GM12892 (cell line): ENCODE data around the gene C22orf42.
"Not testable (repeated sequence)": the region's sequence is repeated elsewhere in the genome, so short reads cannot be mapped to it uniquely, and the experiment has no call there.

Experiments used
- DNase-seq: peaks from one replicate; pipeline ENCODE4 v3.0.0; 2011; ENCODE audit not compliant: insufficient read length
- FAIRE-seq: peaks from 2 replicates; lab custom pipeline; 2011; peaks lifted over from hg19 to GRCh38; lab: Jason Lieb, UNC
- POLR2A ChIP-seq: IDR thresholded peaks from 2 replicates; pipeline ENCODE4 v1.6.1; 2011; ENCODE audit warnings: low read depth, low read length, control low read depth
- POLR2AphosphoS5 ChIP-seq: IDR thresholded peaks from 2 replicates; pipeline ENCODE4 v1.6.1; 2011; ENCODE audit warnings: low read depth, low read length, control low read depth
- TAF1 ChIP-seq: IDR thresholded peaks from 2 replicates; pipeline ENCODE4 v1.6.1; 2011; ENCODE audit warnings: low read depth, mild to moderate bottlenecking, control low read depth, low read length, borderline replicate concordance

The C22orf42 gene

DNA sequence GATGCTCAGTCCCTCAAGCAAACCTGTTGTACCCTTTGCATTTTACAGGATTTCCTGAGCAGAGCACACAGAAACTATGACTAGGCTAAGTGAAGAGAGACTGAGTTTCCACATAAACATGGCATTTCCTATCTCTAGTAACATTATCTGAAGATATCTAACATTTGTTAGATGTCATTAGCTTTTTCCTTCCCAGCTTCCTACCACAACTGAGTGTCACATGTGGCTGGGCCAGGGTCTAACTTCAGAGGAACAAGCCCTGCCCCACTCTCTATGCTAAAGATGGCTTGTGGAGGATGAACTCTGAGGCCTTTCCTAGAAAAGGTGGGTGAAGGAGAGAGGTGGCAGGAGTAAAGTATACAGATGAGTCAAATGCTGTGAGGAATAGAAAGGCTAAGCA, 16.5 kb downstream of the C22orf42 start:
- TF ChIP-seq POLR2A (no peak), TAF1 (no peak), POLR2AphosphoS5 (no peak)
- DNase-seq (no peak), FAIRE-seq (no peak)

DNA sequence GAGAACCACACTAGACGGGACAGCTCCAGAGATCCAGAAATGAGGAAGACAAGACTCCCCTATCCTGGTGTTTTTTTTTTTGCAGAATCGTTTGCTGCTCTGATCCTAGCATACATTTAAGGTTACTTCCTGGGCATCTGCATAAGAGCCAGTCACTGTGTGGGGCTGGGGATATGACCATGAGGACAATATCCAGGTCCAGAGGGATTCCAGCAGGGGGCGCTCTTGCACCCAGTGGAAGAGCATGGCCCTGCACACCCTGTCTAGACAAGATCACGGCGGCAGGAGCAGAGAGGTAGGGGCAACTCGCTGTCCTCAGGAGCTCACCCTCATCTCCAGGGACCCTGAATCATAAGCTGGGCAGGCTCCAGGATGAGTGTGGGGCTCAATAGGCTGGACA, 18.4 kb downstream of the C22orf42 start:
- not testable (repeated sequence) for DNase-seq
- FAIRE-seq: peak; percentile 91

DNA sequence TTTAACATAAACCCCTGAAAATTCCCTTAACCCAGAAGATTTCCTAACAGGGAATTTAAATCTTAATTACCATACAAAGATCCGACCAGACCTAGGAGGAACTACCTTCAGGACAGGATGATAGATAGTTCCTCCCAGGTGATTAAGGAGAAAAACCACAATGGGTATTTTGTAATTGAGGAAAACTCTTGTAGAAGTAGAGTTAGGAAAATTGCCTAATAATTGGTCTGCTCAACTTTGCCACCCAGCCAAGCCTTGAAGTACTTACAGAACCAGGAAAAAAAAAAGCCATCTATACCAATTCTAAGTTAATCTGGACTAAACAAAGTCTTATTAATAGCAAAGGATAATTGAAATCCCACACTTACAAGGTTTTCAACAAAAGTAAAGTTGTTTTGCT, 20.5 kb downstream of the C22orf42 start:
- DNase-seq, FAIRE-seq: not testable (repeated sequence)

GRCh38 chr22:32137731-32138324, 21.3 kb downstream of the C22orf42 start:
- FAIRE-seq: peak; percentile 83
- not testable (repeated sequence) for DNase-seq

- not testable (repeated sequence) for FAIRE-seq, DNase-seq
These were observed 22.2 kb downstream of the C22orf42 start for GRCh38 chr22:32136881-32137280.

DNA sequence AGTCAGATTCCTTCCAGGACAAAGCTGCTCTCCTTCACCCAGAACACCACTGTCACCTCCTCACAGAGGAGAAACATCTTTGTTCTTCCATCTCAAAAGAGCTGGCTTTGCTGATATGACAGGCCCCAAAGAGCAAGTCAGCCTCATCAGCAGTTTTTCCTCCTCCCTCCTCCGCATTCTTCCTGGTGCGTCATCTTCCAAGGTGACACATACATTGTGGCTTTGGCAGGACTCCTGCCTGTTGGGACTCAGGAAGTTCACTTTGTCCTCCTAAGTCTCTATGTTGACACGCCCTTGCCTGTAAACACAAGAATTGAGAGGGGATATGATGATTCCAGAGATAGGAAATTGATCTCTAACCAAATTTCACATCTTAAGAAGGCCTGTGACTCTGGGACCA, 23.1 kb downstream of the C22orf42 start:
- FAIRE-seq, DNase-seq: not testable (repeated sequence)

- not testable (repeated sequence) for FAIRE-seq, DNase-seq
These were observed 24.3 kb downstream of the C22orf42 start for GRCh38 chr22:32134796-32135195.

- TF ChIP-seq POLR2A (no peak), POLR2AphosphoS5 (no peak), TAF1 (no peak)
- DNase-seq: no peak
- no peak for FAIRE-seq
These were observed 26.3 kb downstream of the C22orf42 start for GRCh38 chr22:32132783-32133182.

DNA sequence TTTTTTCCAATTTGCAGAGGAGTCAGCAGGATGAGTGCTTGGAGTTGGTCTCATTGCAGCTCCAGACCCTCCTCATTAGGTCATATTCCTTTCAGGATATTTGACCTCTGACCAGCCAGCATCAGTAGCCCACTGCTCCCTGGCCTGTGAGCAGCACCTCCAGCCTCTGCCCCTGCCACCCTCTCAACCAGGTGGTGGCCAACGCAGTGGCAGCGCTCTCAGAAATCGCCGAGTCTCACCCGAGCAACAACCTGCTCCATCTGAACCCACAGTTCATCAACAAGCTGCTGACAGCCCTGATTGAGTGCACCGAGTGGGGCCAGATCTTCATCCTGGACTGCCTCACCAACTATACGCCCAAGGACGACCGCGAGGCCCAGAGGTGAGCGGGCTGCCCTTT, 27.0 kb downstream of the C22orf42 start:
- no peak for DNase-seq
- TF ChIP-seq TAF1 (no peak), POLR2AphosphoS5 (no peak), POLR2A (no peak)
- FAIRE-seq: no peak

DNA sequence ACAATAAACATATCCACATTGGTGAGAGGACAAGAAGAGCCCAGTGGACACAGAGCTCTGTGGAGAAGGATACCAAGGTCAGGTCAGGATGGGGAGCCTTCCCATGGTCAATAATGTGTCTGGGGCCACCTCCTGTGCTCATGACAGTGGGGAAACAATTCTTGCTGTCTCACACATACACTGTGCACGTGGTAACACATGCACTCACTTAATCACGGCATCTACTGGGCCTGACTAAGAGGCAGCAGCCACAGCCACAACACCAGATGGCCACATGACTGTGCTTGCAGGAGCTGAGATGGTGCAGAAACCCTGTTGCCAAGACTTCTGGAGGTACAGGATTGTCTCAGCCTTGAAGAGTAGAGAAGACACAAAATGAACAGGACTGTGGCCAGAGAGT, 28.6 kb downstream of the C22orf42 start:
- DNase-seq: no peak
- TF ChIP-seq TAF1 (no peak), POLR2AphosphoS5 (no peak), POLR2A (no peak)
- FAIRE-seq: no peak

GRCh38 chr22:32127904-32128303, 31.2 kb downstream of the C22orf42 start:
- no peak for DNase-seq
- no peak for FAIRE-seq
- no peak for TF ChIP-seq POLR2AphosphoS5
- no peak for TF ChIP-seq TAF1
- no peak for TF ChIP-seq POLR2A

DNA sequence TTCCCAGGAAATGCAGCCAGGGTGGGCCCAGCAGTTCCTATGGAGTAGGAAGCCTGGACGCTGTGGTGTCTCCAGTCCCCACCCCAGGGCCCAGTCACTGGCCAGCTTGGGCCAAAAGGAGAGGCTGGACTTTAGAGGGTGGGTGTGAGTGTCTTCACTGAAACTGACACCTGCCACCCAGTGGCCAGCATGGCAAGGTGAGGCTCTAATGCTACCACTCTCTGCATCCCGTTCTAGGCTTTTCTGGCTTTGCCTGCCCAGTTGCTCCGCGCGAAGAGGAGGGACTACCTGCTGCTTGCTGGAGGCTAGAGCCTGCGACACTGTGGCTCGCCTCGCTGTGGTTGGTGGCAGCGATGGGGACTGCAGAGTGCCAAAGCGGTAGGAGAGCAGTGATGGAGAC, 35.4 kb downstream of the C22orf42 start:
- no peak for FAIRE-seq
- TF ChIP-seq POLR2AphosphoS5 (no peak), POLR2A (no peak), TAF1 (no peak)
- DNase-seq: no peak

DNA sequence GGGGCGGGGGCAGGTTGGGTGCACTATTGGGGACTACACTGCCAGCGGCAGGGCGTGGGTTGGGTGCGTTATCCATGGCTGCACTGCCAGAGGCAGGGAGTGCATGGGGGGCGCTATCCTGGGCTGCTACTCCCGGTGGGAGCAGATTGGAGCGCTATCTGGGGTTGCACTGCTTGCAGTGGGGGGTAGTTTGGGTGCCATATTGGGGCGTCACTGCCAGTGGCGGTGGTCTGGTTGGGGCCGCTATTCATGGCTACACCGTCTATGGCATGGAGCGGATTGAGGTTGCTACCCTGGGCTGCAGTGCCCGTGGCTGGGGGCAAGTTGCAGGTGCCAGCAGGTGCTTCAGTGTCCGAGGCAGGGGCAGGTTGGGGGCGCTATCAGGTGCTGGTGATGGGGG, 36.2 kb downstream of the C22orf42 start:
- DNase-seq (no peak), FAIRE-seq (no peak)

DNA sequence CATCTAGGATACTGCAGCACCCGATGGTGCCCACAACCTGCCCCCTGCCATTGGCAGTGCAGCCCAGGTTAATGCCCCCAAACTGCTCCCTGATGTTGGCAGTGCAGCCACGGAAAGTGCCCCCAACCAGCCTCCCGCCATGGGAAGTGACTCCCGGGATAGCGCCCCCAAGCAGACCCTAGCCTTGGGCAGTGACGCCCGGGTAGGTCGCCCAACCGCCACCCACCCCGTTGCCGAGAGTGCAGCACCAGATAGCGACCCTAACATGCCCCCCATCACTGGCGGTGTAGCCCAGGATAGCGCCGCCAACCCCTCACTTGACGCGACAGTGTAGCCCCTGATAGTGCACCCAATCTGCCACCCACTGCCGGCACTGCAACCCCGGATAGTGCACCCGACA, 38.5 kb downstream of the C22orf42 start:
- DNase-seq: no peak
- no peak for FAIRE-seq
- no peak for TF ChIP-seq POLR2AphosphoS5
- no peak for TF ChIP-seq POLR2A
- TF ChIP-seq TAF1: no peak

More for the DNA sequence above, 36.2 kb downstream of the C22orf42 start:
- TF ChIP-seq TAF1 (no peak), POLR2AphosphoS5 (no peak), POLR2A (no peak)
